Medulla oblongata (tissue), 1 donor: ENCODE data around the gene DCC.

Experiments used
- DNase-seq: peaks from one replicate; pipeline ENCODE4 v3.0.0-alpha.2; 2015; ENCODE audit errors: extremely low spot score

Gene DCC

DNA sequence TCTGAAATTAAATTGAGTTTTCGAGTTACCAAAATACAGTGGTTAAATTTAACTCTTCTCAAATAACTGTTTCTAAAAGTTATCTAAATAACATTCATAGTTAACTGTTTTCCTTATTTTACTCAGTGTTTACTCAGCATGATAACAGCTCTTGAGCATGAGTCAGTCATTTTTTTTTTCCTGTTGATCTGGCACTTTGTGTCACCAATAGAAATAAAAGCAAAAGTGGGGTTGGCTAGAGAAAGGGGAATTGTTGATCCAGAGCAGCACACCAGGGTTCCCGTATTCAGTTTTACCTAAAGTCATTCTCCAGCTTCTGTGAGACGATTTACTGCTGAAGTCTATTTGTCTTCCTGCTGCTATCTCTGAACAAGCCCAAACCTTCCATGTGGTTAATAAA is 851.6 kb downstream of the DCC start:
- no peak for DNase-seq

DNA sequence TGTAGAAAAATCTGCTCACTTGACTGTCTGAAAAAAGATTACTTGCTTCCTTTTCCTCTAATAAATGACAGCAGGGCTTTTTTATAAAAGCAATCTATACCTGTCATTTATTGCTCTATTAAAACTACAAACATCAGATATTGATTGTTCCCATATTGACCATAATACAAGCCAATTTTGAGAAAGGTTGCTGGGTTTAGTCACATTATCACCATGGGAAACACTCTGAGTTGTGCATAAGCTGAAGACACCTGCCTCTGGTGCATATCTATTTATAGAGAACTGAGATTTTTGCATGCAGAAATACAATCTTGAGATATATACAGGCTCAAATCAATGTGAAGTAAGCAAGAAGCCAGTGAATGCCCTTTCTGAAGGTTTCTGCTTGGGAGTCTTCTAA is 853.9 kb downstream of the DCC start:
- no peak for DNase-seq

- DNase-seq, result no peak
Measured at GRCh38 chr18:53219853-53220252, 879.9 kb downstream of the DCC start.

- no peak for DNase-seq
Measured at GRCh38 chr18:53224128-53224778, 884.3 kb downstream of the DCC start.

GRCh38 chr18:53225567-53226325 is 885.7 kb downstream of the DCC start:
- DNase-seq, result no peak

- DNase-seq, result no peak
Measured at GRCh38 chr18:53234610-53235009, 894.6 kb downstream of the DCC start.

DNA sequence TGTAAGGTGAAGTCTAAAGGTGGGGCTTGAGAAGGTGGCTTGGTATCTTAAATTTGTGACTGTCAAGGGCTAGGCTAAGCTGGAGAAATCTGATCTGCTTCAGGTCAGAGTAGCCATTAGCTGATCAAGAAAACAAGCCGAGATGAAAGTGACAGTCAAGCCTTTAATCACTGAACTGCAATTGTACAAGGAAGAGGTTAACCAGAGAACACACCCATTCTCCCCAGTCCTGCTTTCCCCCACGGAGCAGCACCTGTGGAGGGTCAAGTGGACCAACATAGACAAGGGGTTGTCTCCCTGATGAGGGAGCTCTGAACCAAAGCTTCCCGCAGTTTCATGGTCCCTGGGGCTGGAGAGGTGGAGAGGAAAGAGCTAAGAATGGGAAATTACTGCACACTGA is 901.2 kb downstream of the DCC start:
- no peak for DNase-seq

DNA sequence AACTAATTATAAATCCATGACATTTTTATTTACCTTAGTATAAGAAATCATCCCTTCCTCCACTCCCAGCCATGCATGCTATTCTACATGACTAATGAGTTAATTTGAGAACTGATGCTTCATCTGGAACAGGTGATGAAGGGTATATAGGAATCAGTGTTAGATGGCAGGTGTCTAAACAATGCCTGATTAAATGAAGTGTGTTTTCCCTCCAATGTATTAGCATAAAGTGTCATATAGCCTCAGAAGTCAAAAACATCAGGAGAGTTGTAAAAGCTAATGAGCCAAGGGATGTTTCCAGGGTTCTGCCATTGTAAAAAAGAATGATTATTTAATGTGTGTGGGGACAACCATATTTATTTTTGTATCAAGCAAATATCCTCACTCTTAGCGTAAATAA is 913.8 kb downstream of the DCC start:
- no peak for DNase-seq

DNA sequence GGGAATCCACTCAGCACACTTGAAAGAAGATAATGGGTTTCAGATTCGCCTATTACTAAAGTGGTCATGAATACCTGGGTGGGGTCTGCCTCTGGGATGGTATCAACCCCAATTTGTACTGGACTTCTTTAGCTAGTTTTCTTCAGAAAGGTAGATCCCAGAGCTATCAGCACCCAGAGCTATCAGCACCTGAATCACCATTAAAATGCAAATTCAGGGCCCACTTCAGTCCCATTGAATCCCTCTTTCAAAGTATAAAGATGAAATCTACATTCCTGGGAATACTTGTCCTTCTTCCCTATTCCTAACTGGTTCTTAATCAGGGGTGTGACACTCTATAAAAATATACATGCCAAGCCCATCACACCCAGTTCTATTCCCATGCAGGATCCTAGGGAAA is 914.3 kb downstream of the DCC start:
- no peak for DNase-seq

- DNase-seq, result no peak
Measured at GRCh38 chr18:53261241-53261640, 921.2 kb downstream of the DCC start.

DNA sequence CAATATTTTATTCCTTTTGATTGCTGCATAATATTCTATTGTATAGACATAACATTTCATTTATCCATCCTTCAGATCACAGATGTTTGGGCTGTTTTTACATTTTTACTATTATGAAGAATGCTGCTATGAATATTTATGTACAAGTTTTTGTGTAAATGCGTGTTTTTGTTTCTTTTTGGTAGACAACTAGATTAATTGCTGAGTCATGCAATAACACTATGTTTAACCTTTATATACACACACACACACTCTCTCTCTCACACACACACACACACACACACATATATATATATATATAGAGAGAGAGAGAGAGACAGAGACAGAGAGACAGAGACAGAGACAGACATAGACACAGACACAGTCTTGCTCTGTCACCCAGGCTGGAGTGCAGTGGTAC is 926.9 kb downstream of the DCC start:
- no peak for DNase-seq

DNA sequence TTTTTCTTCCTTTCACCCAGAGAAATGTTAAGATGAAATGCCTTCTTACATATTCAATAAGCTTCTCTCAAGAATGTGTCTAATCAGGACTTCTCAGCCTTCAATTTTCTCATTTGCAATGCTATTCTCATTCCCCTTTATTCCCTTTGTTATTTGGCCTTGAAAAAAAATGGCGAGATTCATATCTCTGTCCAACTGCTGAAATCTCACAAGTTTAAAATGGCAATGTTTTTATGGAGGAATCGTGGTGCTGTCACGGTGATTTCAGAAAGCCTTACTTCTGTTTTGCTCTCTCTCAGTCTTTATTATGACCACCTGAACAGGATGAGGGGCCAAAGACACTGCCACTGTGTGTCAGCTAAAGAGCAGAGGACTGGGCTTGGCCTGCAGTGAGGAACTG is 928.5 kb downstream of the DCC start:
- no peak for DNase-seq

- no peak for DNase-seq
Measured at GRCh38 chr18:53281406-53281805, 941.4 kb downstream of the DCC start.

- no peak for DNase-seq
Measured at GRCh38 chr18:53283708-53284107, 943.7 kb downstream of the DCC start.

DNA sequence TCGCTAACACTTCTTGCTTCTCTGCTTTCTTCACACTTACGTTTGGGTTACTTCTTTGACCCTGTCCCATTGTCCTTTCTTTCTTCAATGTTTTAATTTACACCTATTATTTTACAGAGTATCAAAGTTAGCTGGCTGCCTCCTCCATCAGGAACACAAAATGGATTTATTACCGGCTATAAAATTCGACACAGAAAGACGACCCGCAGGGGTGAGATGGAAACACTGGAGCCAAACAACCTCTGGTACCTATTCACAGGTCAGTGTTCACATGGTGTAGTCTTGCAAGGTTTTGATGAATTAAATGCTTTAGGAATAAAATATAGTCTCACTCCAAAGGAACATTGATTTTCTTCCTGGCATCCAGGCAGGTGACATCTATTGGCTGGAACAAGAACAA is 965.5 kb downstream of the DCC start:
- no peak for DNase-seq

- no peak for DNase-seq
Measured at GRCh38 chr18:53319628-53320027, 979.6 kb downstream of the DCC start.

GRCh38 chr18:53322163-53322562 is 982.2 kb downstream of the DCC start:
- no peak for DNase-seq

GRCh38 chr18:53324353-53324752 is 984.4 kb downstream of the DCC start:
- no peak for DNase-seq

DNA sequence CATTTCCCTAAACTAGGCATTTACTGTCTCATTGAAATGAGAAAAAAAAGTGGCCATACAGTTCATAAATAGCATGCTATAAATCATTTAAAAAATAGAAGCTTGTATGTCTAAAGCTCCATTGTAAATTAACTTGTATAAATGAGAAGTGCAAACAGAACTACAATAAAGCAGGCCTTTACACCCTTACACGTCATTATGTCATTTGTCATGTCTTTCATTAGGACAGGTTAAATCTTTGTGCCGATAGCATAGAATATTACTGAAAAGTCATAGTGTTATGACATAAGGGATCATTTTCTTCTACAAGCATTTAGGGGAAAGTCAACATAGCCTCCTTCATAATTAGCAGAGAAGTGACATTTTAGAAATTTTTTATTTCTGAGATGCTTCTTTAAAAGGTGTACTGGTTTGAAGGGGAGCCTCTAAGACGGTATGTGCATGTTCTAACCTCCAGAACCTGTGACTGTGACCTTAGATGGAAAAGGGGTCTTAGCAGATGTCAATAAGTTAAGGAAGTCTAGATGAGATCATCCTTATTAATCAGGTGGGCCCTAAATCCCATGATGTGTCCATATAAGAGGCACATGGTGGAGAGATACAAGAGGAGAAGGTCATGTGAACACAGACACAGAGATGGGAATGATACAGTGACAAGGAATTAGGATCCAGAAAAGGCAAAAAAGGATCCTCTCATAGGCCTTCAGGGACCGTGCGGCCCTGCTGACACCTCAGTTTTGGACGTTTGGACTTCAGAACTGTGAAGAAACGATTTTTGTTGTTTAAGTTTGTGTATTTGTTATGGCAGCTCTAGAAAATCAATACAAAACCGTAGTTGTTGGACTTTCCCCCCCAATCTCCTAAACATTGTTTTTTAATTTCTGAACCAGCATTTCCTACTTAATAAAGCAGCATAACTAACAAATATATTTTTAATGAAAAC is 1020.8 kb downstream of the DCC start:
- DNase-seq, result no peak

DNA sequence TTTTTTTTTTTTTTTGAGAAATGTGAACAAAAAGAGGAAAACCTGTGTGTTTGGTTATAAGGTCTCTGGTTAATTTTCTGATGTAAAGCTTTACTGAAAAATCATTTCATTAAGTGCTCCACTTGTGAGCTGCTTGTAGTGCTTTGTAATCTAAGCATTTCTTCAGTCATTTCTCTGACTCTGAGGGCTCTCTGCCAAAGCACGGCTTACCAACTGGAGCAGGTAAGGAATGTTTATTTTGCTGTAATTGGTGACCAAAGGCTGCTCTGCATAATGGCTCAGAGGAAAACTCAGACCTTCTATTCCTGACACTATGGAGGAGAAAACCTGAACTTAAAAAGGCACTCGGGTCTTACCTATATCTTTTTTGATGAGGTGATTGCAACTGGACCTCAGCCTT is 1035.6 kb downstream of the DCC start:
- no peak for DNase-seq

DNA sequence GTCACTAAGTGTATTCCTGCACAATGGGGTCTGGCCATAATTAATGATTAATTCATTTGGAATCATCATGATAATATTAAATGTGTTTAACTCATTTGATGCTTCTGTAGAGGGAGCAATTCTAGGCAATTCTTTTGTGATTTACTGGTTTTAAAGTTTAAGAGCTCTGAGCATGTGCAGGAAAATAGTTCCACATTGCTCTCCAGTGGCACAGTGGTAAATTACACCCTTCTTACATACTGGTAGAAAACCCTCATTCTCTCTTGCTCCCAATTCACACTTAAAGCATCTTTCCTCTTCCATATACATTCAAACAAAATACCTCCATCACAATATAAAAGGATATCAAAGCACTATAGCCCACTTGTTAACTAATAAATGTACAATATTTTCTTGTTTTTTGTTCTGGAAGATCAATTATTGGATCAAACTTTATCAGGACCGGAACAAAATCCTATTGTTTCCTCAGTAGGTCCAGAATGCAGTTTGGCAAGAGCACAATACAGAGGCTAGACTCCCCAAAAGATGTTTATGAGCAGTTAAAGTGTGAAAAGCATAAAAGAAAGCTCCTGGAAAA is 1040.2 kb downstream of the DCC start:
- DNase-seq, result peak; percentile 80

DNA sequence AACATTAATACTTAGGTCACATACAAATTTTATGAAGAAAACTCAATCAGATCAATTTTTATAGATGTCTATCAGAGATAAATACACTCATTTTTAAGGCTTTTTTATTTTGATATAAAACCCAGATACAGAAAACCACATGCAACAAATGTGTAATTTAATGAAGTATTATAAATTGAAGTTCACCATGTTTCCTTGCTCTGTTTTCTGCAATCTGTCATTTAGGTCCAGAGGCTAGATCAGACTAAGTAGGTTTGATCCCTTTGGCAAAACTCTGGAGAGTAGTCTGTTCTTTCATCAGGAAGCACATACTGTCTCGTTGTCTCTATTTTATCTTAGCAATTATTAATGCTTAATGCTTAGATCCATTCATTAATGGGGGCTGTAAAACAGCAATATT is 1042.9 kb downstream of the DCC start:
- DNase-seq, result no peak
